SK-N-SH (cell line): Measurements from ENCODE around the gene CKMT2.

Source experiments
- CHD2 ChIP-seq: fragments of 150-350 bp; IDR thresholded peaks from 2 replicates; pipeline ENCODE4 v1.6.1; 2018; ENCODE audit warnings: low read length; ENCODE audit not compliant: partially characterized antibody
- FOXM1 ChIP-seq: IDR thresholded peaks from 2 replicates; pipeline ENCODE4 v1.4.0; 2012; ENCODE audit warnings: low read depth, mild to moderate bottlenecking
- MXI1 ChIP-seq: IDR thresholded peaks from 2 replicates; pipeline ENCODE4 v1.6.1; 2012; ENCODE audit warnings: mild to moderate bottlenecking, low read depth, low read length, improper control_type of control experiment
- POLR2AphosphoS5 ChIP-seq: IDR thresholded peaks from 2 replicates; pipeline ENCODE4 v1.6.1; 2012; ENCODE audit warnings: low read depth, low read length
- RFX5 ChIP-seq: IDR thresholded peaks from 2 replicates; pipeline ENCODE4 v1.6.1; 2012; ENCODE audit warnings: mild to moderate bottlenecking, improper control_type of control experiment, low read length
- RXRA ChIP-seq: IDR thresholded peaks from 2 replicates; pipeline ENCODE4 v1.4.0; 2012; ENCODE audit warnings: low read depth, mild to moderate bottlenecking, borderline replicate concordance
- SMC3 ChIP-seq: IDR thresholded peaks from 2 replicates; pipeline ENCODE4 v1.6.1; 2012; ENCODE audit warnings: low read depth, low read length, improper control_type of control experiment
- TAF1 ChIP-seq: IDR thresholded peaks from 2 replicates; pipeline ENCODE4 v1.6.1; 2012; ENCODE audit warnings: low read depth, mild to moderate bottlenecking, low read length, moderate library complexity, borderline replicate concordance
- YY1 ChIP-seq: IDR thresholded peaks from 2 replicates; pipeline ENCODE4 v1.4.0; 2012; ENCODE audit warnings: low read depth, mild to moderate bottlenecking
- TF ChIP-seq, protein P1 (sequence below): fragments of 200-600 bp; sonication (generic); IDR thresholded peaks from 2 replicates; pipeline ENCODE4 v1.6.1; 2017; ENCODE audit warnings: antibody characterized with exemption, mild to moderate bottlenecking, moderate library complexity
- TF ChIP-seq, protein P2 (sequence below): IDR thresholded peaks from 2 replicates; pipeline ENCODE4 v1.4.0; 2012; ENCODE audit warnings: low read depth, borderline replicate concordance
- TF ChIP-seq, protein P3 (sequence below): fragments of 150-350 bp; IDR thresholded peaks from 2 replicates; pipeline ENCODE4 v1.6.1; 2016; ENCODE audit warnings: mild to moderate bottlenecking, low read depth, low read length
- TF ChIP-seq, protein P4 (sequence below): IDR thresholded peaks from 2 replicates; pipeline ENCODE4 v1.6.1; 2012; ENCODE audit warnings: mild to moderate bottlenecking, low read depth, low read length, moderate library complexity

DNA sequence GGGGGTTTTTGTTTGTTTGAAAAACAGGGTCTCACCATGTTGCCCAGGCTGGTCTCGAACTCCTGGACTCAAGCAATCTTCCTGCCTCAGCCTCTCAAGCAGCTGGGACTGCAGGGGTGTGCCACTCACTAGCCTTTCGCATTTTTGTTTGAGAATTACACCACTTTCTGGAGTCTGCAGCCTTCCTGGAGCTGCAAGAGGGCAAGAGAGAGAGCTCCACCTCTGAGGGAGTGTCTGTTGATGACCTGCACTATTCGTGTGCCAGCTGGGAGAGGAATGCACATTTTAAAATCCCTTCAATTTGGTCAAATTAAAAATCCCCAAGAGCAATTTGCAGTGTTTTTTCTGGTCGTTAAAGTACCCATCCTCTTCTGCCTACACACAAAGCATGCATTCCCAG is 5.0 kb upstream of the CKMT2 start:
- no peak for TF ChIP-seq MXI1
- TF ChIP-seq RXRA = no peak
- TF ChIP-seq FOXM1 = no peak
- TF ChIP-seq, protein P1, sequence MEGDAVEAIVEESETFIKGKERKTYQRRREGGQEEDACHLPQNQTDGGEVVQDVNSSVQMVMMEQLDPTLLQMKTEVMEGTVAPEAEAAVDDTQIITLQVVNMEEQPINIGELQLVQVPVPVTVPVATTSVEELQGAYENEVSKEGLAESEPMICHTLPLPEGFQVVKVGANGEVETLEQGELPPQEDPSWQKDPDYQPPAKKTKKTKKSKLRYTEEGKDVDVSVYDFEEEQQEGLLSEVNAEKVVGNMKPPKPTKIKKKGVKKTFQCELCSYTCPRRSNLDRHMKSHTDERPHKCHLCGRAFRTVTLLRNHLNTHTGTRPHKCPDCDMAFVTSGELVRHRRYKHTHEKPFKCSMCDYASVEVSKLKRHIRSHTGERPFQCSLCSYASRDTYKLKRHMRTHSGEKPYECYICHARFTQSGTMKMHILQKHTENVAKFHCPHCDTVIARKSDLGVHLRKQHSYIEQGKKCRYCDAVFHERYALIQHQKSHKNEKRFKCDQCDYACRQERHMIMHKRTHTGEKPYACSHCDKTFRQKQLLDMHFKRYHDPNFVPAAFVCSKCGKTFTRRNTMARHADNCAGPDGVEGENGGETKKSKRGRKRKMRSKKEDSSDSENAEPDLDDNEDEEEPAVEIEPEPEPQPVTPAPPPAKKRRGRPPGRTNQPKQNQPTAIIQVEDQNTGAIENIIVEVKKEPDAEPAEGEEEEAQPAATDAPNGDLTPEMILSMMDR = no peak
- no peak for TF ChIP-seq TAF1
- TF ChIP-seq SMC3 = no peak
- TF ChIP-seq YY1 = no peak
- no peak for TF ChIP-seq CHD2
- no peak for TF ChIP-seq RFX5
- no peak for TF ChIP-seq POLR2AphosphoS5
- TF ChIP-seq, protein P2, sequence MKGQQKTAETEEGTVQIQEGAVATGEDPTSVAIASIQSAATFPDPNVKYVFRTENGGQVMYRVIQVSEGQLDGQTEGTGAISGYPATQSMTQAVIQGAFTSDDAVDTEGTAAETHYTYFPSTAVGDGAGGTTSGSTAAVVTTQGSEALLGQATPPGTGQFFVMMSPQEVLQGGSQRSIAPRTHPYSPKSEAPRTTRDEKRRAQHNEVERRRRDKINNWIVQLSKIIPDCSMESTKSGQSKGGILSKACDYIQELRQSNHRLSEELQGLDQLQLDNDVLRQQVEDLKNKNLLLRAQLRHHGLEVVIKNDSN = no peak
- TF ChIP-seq, protein P3, sequence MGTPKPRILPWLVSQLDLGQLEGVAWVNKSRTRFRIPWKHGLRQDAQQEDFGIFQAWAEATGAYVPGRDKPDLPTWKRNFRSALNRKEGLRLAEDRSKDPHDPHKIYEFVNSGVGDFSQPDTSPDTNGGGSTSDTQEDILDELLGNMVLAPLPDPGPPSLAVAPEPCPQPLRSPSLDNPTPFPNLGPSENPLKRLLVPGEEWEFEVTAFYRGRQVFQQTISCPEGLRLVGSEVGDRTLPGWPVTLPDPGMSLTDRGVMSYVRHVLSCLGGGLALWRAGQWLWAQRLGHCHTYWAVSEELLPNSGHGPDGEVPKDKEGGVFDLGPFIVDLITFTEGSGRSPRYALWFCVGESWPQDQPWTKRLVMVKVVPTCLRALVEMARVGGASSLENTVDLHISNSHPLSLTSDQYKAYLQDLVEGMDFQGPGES = no peak
- TF ChIP-seq, protein P4, sequence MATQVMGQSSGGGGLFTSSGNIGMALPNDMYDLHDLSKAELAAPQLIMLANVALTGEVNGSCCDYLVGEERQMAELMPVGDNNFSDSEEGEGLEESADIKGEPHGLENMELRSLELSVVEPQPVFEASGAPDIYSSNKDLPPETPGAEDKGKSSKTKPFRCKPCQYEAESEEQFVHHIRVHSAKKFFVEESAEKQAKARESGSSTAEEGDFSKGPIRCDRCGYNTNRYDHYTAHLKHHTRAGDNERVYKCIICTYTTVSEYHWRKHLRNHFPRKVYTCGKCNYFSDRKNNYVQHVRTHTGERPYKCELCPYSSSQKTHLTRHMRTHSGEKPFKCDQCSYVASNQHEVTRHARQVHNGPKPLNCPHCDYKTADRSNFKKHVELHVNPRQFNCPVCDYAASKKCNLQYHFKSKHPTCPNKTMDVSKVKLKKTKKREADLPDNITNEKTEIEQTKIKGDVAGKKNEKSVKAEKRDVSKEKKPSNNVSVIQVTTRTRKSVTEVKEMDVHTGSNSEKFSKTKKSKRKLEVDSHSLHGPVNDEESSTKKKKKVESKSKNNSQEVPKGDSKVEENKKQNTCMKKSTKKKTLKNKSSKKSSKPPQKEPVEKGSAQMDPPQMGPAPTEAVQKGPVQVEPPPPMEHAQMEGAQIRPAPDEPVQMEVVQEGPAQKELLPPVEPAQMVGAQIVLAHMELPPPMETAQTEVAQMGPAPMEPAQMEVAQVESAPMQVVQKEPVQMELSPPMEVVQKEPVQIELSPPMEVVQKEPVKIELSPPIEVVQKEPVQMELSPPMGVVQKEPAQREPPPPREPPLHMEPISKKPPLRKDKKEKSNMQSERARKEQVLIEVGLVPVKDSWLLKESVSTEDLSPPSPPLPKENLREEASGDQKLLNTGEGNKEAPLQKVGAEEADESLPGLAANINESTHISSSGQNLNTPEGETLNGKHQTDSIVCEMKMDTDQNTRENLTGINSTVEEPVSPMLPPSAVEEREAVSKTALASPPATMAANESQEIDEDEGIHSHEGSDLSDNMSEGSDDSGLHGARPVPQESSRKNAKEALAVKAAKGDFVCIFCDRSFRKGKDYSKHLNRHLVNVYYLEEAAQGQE = no peak
